Neuronal stem cell (in vitro differentiated cells): ENCODE data around the gene PSMC2.
"Not testable (repeated sequence)": the region's sequence is repeated elsewhere in the genome, so short reads cannot be mapped to it uniquely, and the experiment has no call there.

Experiments
- DNase-seq: peaks from one replicate; pipeline ENCODE4 v3.0.0-alpha.2; 2013; ENCODE audit warnings: low spot score
- H2AFZ ChIP-seq: one replicate; pipeline ENCODE4 v1.6.1; 2013; ENCODE audit warnings: mild to moderate bottlenecking, low read length, inconsistent platforms
- H2AK5ac ChIP-seq: 2 replicates; pipeline ENCODE4 v1.6.1; 2013; ENCODE audit warnings: low read depth, mild to moderate bottlenecking, inconsistent platforms, low read length, moderate library complexity, mixed read lengths
- H2BK120ac ChIP-seq: 2 replicates; pipeline ENCODE4 v1.6.1; 2013; ENCODE audit warnings: low read depth, mild to moderate bottlenecking, inconsistent platforms, low read length, moderate library complexity, mixed read lengths
- H2BK12ac ChIP-seq: one replicate; pipeline ENCODE4 v1.6.1; 2013; ENCODE audit warnings: low read length, inconsistent platforms
- H2BK15ac ChIP-seq: 2 replicates; pipeline ENCODE4 v1.6.1; 2013; ENCODE audit warnings: mild to moderate bottlenecking, low read length, inconsistent platforms, mixed read lengths
- H2BK5ac ChIP-seq: one replicate; pipeline ENCODE4 v1.6.1; 2013; ENCODE audit warnings: inconsistent platforms, mild to moderate bottlenecking, low read length, moderate library complexity
- H3K14ac ChIP-seq: one replicate; pipeline ENCODE4 v1.6.1; 2013; ENCODE audit warnings: low read length, inconsistent platforms
- H3K18ac ChIP-seq: 2 replicates; pipeline ENCODE4 v1.6.1; 2013; ENCODE audit warnings: low read length, inconsistent platforms
- H3K23ac ChIP-seq: 2 replicates; pipeline ENCODE4 v1.6.1; 2013; ENCODE audit warnings: low read depth, mild to moderate bottlenecking, mixed read lengths, low read length, inconsistent platforms; ENCODE audit not compliant: poor library complexity
- H3K27ac ChIP-seq: replicated peaks from 3 replicates; pipeline ENCODE4 v1.5.1; 2013; ENCODE audit warnings: low read length, inconsistent platforms
- H3K27me3 ChIP-seq, 3 experiments: 2 replicates each; pipeline ENCODE4 v1.6.1; 2013; ENCODE audit warnings: low read length in 3 of 3, mild to moderate bottlenecking in 2 of 3, inconsistent platforms in 1 of 3, low read depth in 1 of 3, mixed read lengths in 1 of 3, moderate library complexity in 1 of 3; ENCODE audit not compliant: control insufficient read depth in 3 of 3, insufficient read depth in 3 of 3
- H3K36me3 ChIP-seq, 2 donors: replicated peaks in 1 of 2; 2 replicates each; pipeline ENCODE4 v1.6.1; 2013; ENCODE audit warnings: low read length in 2 of 2; ENCODE audit not compliant: control insufficient read depth in 2 of 2, insufficient read depth in 2 of 2
- H3K4ac ChIP-seq: 2 replicates; pipeline ENCODE4 v1.6.1; 2013; ENCODE audit warnings: inconsistent platforms, mild to moderate bottlenecking, low read length, moderate library complexity
- H3K4me1 ChIP-seq, 2 donors: 1 replicate in 1 of 2; 2 replicates in 1 of 2; pipeline ENCODE4 v1.6.1; 2013; ENCODE audit warnings: low read length in 2 of 2, low read depth in 1 of 2; ENCODE audit not compliant: control insufficient read depth in 2 of 2, insufficient read depth in 1 of 2
- H3K4me2 ChIP-seq: one replicate; pipeline ENCODE4 v1.6.1; 2013; ENCODE audit warnings: mild to moderate bottlenecking, low read length, inconsistent platforms; ENCODE audit not compliant: insufficient read depth, poor library complexity, severe bottlenecking
- H3K4me3 ChIP-seq, 2 donors: 2 replicates each; pipeline ENCODE4 v1.5.1; 2013; ENCODE audit warnings: low read length in 2 of 2, mild to moderate bottlenecking in 2 of 2, inconsistent platforms in 1 of 2, moderate library complexity in 1 of 2
- H3K79me1 ChIP-seq: one replicate; pipeline ENCODE4 v1.6.1; 2013; ENCODE audit warnings: low read depth, mild to moderate bottlenecking, inconsistent platforms, low read length, moderate library complexity
- H3K9ac ChIP-seq: one replicate; pipeline ENCODE4 v1.6.1; 2013; ENCODE audit warnings: mild to moderate bottlenecking, low read depth, low read length, inconsistent platforms; ENCODE audit not compliant: poor library complexity
- H3K9me3 ChIP-seq, 2 donors: replicated peaks in 1 of 2; 2 replicates each; pipeline versions ENCODE3 to v1.6.1; 2013; ENCODE audit warnings: low read length in 2 of 2, mild to moderate bottlenecking in 2 of 2, inconsistent platforms in 1 of 2, low read depth in 1 of 2, mixed read lengths in 1 of 2, moderate library complexity in 1 of 2; ENCODE audit not compliant: control insufficient read depth in 2 of 2, insufficient read depth in 1 of 2
- H4K8ac ChIP-seq: one replicate; pipeline ENCODE4 v1.6.1; 2013; ENCODE audit warnings: low read depth, mild to moderate bottlenecking, inconsistent platforms, low read length, moderate library complexity
- H4K91ac ChIP-seq: one replicate; pipeline ENCODE4 v1.6.1; 2013; ENCODE audit warnings: low read length, low read depth, mild to moderate bottlenecking, inconsistent platforms; ENCODE audit not compliant: poor library complexity
- WGBS, 2 donors: extraction: QIAGEN DNeasy Blood & Tissue Kit; methylation state at CpG; one replicate each; pipeline ENCODE4 v1.1.7; 2013; ENCODE audit warnings: missing lambda C conversion rate in 2 of 2, mixed read lengths in 1 of 2; ENCODE audit not compliant: insufficient read length in 2 of 2, insufficient replicate concordance in 1 of 2; ENCODE audit errors: extremely low coverage in 2 of 2; 5-methylcytosine and 5-hydroxymethylcytosine counted together

The PSMC2 gene

GRCh38 chr7:103405789-103406613 is 58.6 kb downstream of the PSMC2 start:
- H3K79me1 ChIP-seq: not testable (repeated sequence)
- WGBS, 2 donors: no CpG with 5 or more reads among the region's 7 CpGs

GRCh38 chr7:103412151-103412550 is 64.7 kb downstream of the PSMC2 start:
- no peak overlapping the region for H3K27ac ChIP-seq
- no peaks in the 10 kb centered on the region for H3K4me1 ChIP-seq
- H3K23ac ChIP-seq: no peak overlapping the region
- no peaks in the 10 kb centered on the region for H3K9me3 ChIP-seq
- H3K4me3 ChIP-seq: no peak overlapping the region
- H2AK5ac ChIP-seq: no peak overlapping the region
- no peaks in the 10 kb centered on the region for H3K79me1 ChIP-seq
- no peak overlapping the region for H3K4me2 ChIP-seq
- H2BK5ac ChIP-seq: no peak overlapping the region
- H4K91ac ChIP-seq: no peak overlapping the region
- no CpG with 5 or more reads among the region's 1 CpG for WGBS, 2 donors
- H4K8ac ChIP-seq: no peak overlapping the region
- H2BK12ac ChIP-seq: no peak overlapping the region
- no peaks in the 10 kb centered on the region for H3K27me3 ChIP-seq
- no peak overlapping the region for H2BK15ac ChIP-seq
- no peaks in the 10 kb centered on the region for H3K36me3 ChIP-seq
- no peak overlapping the region for H3K4ac ChIP-seq
- DNase-seq: no peak
- no peak overlapping the region for H2BK120ac ChIP-seq
- H3K9ac ChIP-seq: no peak overlapping the region
- H2AFZ ChIP-seq: no peak overlapping the region
- no peak overlapping the region for H3K18ac ChIP-seq
- H3K14ac ChIP-seq: no peak overlapping the region

More at GRCh38 chr7:103405789-103406613, 58.6 kb downstream of the PSMC2 start:
- not testable (repeated sequence) for H3K18ac ChIP-seq, H2BK5ac ChIP-seq, H3K4me1 ChIP-seq, H3K27ac ChIP-seq, H3K4me3 ChIP-seq, H2BK120ac ChIP-seq, H3K36me3 ChIP-seq, H3K4me2 ChIP-seq, DNase-seq, H2AFZ ChIP-seq, H2BK15ac ChIP-seq, H3K4ac ChIP-seq, H2BK12ac ChIP-seq, H3K9me3 ChIP-seq, H4K8ac ChIP-seq, H3K27me3 ChIP-seq, H2AK5ac ChIP-seq
- Histone ChIP-seq H3K23ac (peak overlapping the region; percentile 85), H4K91ac (peak overlapping the region; percentile 92), H3K14ac (peak overlapping the region; percentile 21), H3K9ac (peak overlapping the region; percentile 4)

GRCh38 chr7:103413407-103413806 is 66.0 kb downstream of the PSMC2 start:
- Histone ChIP-seq H3K79me1 (no peaks in the 10 kb centered on the region), H3K4me3 (no peak overlapping the region), H2BK15ac (no peak overlapping the region), H4K91ac (no peak overlapping the region), H3K36me3 (no peaks in the 10 kb centered on the region), H3K23ac (no peak overlapping the region), H3K9me3 (no peaks in the 10 kb centered on the region), H3K27ac (no peak overlapping the region), H3K14ac (no peak overlapping the region), H3K9ac (no peak overlapping the region), H3K18ac (no peak overlapping the region), H2BK120ac (no peak overlapping the region), H2AK5ac (no peak overlapping the region), H3K27me3 (no peaks in the 10 kb centered on the region), H3K4ac (no peak overlapping the region), H3K4me2 (no peak overlapping the region), H3K4me1 (no peaks in the 10 kb centered on the region), H2AFZ (no peak overlapping the region), H4K8ac (no peak overlapping the region), H2BK5ac (no peak overlapping the region), H2BK12ac (no peak overlapping the region)
- DNase-seq: no peak
- WGBS, 2 donors: no CpG with 5 or more reads among the region's 5 CpGs

- no peaks in the 10 kb centered on the region for H3K36me3 ChIP-seq
- H3K9ac ChIP-seq: no peak overlapping the region
- H3K27me3 ChIP-seq: no peaks in the 10 kb centered on the region
- no peak for DNase-seq
- H4K8ac ChIP-seq: no peak overlapping the region
- no peak overlapping the region for H3K4ac ChIP-seq
- H3K27ac ChIP-seq: no peak overlapping the region
- H3K4me1 ChIP-seq: no peaks in the 10 kb centered on the region
- H4K91ac ChIP-seq: no peak overlapping the region
- H3K4me3 ChIP-seq: no peak overlapping the region
- H2BK120ac ChIP-seq: no peak overlapping the region
- no peak overlapping the region for H3K14ac ChIP-seq
- no peak overlapping the region for H2AFZ ChIP-seq
- H2BK5ac ChIP-seq: no peak overlapping the region
- H2BK15ac ChIP-seq: no peak overlapping the region
- no peak overlapping the region for H3K18ac ChIP-seq
- H3K23ac ChIP-seq: no peak overlapping the region
- H2AK5ac ChIP-seq: no peak overlapping the region
- H3K79me1 ChIP-seq: no peaks in the 10 kb centered on the region
- WGBS, 2 donors: no CpG with 5 or more reads among the region's 3 CpGs
- H2BK12ac ChIP-seq: no peak overlapping the region
- no peak overlapping the region for H3K4me2 ChIP-seq
- H3K9me3 ChIP-seq: no peaks in the 10 kb centered on the region
Observed at GRCh38 chr7:103418241-103418640, 70.8 kb downstream of the PSMC2 start.
